Measurements from ENCODE around the gene DUSP15. TPM values are rescaled to one million over a fixed set of nuclear protein-coding genes. Genes with fewer than 3 reads are reported as not detected.

DUSP15 gene
- total and polyA plus RNA-seq, 2 of the 8 experiments (the other 6 are each of a cell fraction or from before 2014, with no cell fraction given), result 0.91 to 3.2 TPM

- Histone ChIP-seq H3K27me3 (replicated peaks in 1 of 4; ENCODE audit: control insufficient read depth in 3 of 4, extremely low read depth in 1 of 4, insufficient read depth in 3 of 4, low read length in 3 of 4) (no peaks in the 10 kb centered on the region), H3K18ac (ENCODE audit: extremely low read depth, low read length) (peak overlapping the region; percentile 15; the same call in 1 of the 2 replicates), H3K23ac (ENCODE audit: insufficient read length) (no peak overlapping the region), H3K4me2 (ENCODE audit: insufficient read depth in 1 of 2, low read depth in 2 of 2, low read length in 2 of 2) (no peak overlapping the region; a peak in 1 of 4 replicates), H2AK5ac (ENCODE audit: low read depth, low read length) (no peak overlapping the region), H4K8ac (ENCODE audit: extremely low read depth, insufficient read depth, low read length) (no peak overlapping the region; the same call in 1 of the 2 replicates), H2BK5ac (ENCODE audit: low read depth, low read length) (no peak overlapping the region), H3K4ac (replicated peaks; ENCODE audit: insufficient read length, low read depth, low read length) (no peak overlapping the region), H2BK120ac (replicated peaks; ENCODE audit: low read depth, low read length) (no peak overlapping the region), H3K4me3 (ENCODE audit: extremely low read depth in 1 of 4, insufficient read depth in 2 of 4, low read depth in 3 of 4, low read length in 4 of 4) (peak overlapping the region in 1 of 4 experiments; percentile 35; a peak in 1 of 8 replicates), H4K91ac (replicated peaks; ENCODE audit: insufficient read length, low read length) (no peak overlapping the region), H3K36me3 (ENCODE audit: control insufficient read depth in 2 of 4, insufficient read depth in 4 of 4, low read length in 3 of 4) (no peaks in the 10 kb centered on the region), H3K27ac (ENCODE audit: low read depth, low read length) (no peak overlapping the region), H3K4me1 (replicated peaks in 1 of 4; ENCODE audit: control insufficient read depth in 3 of 4, insufficient read depth in 4 of 4, low read length in 3 of 4) (peaks cover 0 to 8% (median 2%) of the 10 kb centered on the region in 4 experiments; a peak in 4 of 7 replicates), H3K79me1 (ENCODE audit: low read depth, low read length) (no peaks in the 10 kb centered on the region), H3K14ac (ENCODE audit: insufficient read length) (no peak overlapping the region), H4K5ac (ENCODE audit: insufficient read length, low read depth, low read length) (no peak overlapping the region), H3K56ac (replicated peaks; ENCODE audit: insufficient read length, low read depth, low read length) (peak overlapping the region; percentile 13), H2BK20ac (ENCODE audit: low read length) (no peak overlapping the region; the same call in 1 of the 2 replicates), H4K20me1 (replicated peaks in 1 of 2; ENCODE audit: control insufficient read depth in 1 of 2, insufficient read depth in 2 of 2, low read length in 2 of 2) (no peaks in the 10 kb centered on the region), H3K9me3 (ENCODE audit: insufficient read depth in 2 of 2, low read depth in 1 of 2, low read length in 1 of 2) (no peaks in the 10 kb centered on the region), H3K9ac (replicated peaks in 1 of 4; ENCODE audit: extremely low read depth in 1 of 4, low read depth in 3 of 4, low read length in 3 of 4) (no peak overlapping the region), H3K23me2 (ENCODE audit: low read depth, low read length) (no peaks in the 10 kb centered on the region), H2AFZ (ENCODE audit: low read length) (no peak overlapping the region), H2BK12ac (ENCODE audit: low read depth, low read length) (peak overlapping the region; percentile 71; the same call in 1 of the 2 replicates), H3K79me2 (ENCODE audit: control insufficient read depth in 1 of 2, insufficient read depth in 2 of 2, low read length in 2 of 2) (no peaks in the 10 kb centered on the region), H2BK15ac (ENCODE audit: low read length) (no peak overlapping the region)
- TF ChIP-seq E2F6 (IDR thresholded peaks at IDR 0.05), result no peak
- peak in 1 of 2 experiments; percentile 21; a peak in 2 of 4 replicates for TF ChIP-seq RAD21 (IDR thresholded peaks at IDR 0.05 in 1 of 2, conservative IDR thresholded peaks at IDR 0.05 in 1 of 2; ENCODE audit: low read depth in 2 of 2, low read length in 2 of 2)
- no peak for TF ChIP-seq MAX (IDR thresholded peaks at IDR 0.05)
- TF ChIP-seq TAF1 (IDR thresholded peaks at IDR 0.05; ENCODE audit: low read depth, low read length), result no peak
- no peak for TF ChIP-seq FOSL1 (IDR thresholded peaks at IDR 0.05; ENCODE audit: insufficient read depth, low read depth, low read length)
- no peak for TF ChIP-seq ATF3 (IDR thresholded peaks at IDR 0.05; ENCODE audit: insufficient read depth, low read depth, low read length)
- no peak for TF ChIP-seq TBP (IDR thresholded peaks at IDR 0.05; ENCODE audit: low read depth, low read length)
- no peak for TF ChIP-seq SP4 (IDR thresholded peaks at IDR 0.05; ENCODE audit: low read length)
- 82% methylated on average over 14 of the region's 14 CpGs; no CpG with 5 or more reads in 1 of the 2 experiments for WGBS, 2 experiments (ENCODE audit: extremely low coverage in 1 of 2, insufficient coverage in 1 of 2, insufficient read length in 1 of 2, insufficient replicate concordance in 2 of 2, low coverage in 1 of 2, low lambda C conversion rate in 2 of 2, missing lambda C conversion rate in 1 of 2)
- no peak for FAIRE-seq
- no peak for DNase-seq (ENCODE audit: low read depth in 1 of 2, low spot score in 2 of 2)
- POLR2A ChIA-PET (ENCODE audit: partially characterized antibody), result interaction anchor here (1.1 to 1.3 kb wide), 3 partner anchors 8 to 151 kb away, joined by 3 read pairs; no protein-coding TSS in a partner anchor
- CTCF ChIA-PET (ENCODE audit: partially characterized antibody), result interaction anchor here (0.6 to 6.6 kb wide), 43 partner anchors 8 to 829 kb away, joined by 3 to 73 read pairs (median 4); partner anchors contain the start of genes FOXS1, PDRG1 and XKR7
These were observed 46.8 kb downstream of the DUSP15 start for GRCh38 chr20:31823360-31824124.

All from H1 (cell line).